Mucosa of descending colon (tissue), 3 donors: ENCODE measurements around the gene CST7. TPM values are rescaled to one million over a fixed set of nuclear protein-coding genes. Genes with fewer than 3 reads are reported as not detected.

Experiments
- ATAC-seq: fragments of 200-7000 bp; cut with Tn5 transposase; one replicate; pipeline ENCODE4 v1.9.1; 2020; ENCODE audit warnings: mild to moderate bottlenecking, moderate library complexity
- DNase-seq, 3 donors: peaks; one replicate each; pipeline ENCODE4 v3.0.0-alpha.2; 2020
- H3K36me3 ChIP-seq: fragments of 200-600 bp; one replicate; pipeline ENCODE4 v1.8.0; 2021; ENCODE audit warnings: low read depth, mild to moderate bottlenecking
- H3K4me1 ChIP-seq: fragments of 200-600 bp; one replicate; pipeline ENCODE4 v1.8.0; 2021; ENCODE audit warnings: low read depth, mild to moderate bottlenecking
- H3K4me3 ChIP-seq: fragments of 200-600 bp; one replicate; pipeline ENCODE4 v1.8.0; 2021; ENCODE audit warnings: mild to moderate bottlenecking
- H3K9me3 ChIP-seq: fragments of 200-600 bp; one replicate; pipeline ENCODE4 v1.8.0; 2021; ENCODE audit warnings: mild to moderate bottlenecking
- CTCF ChIP-seq: fragments of 200-600 bp; IDR thresholded peaks from one replicate; pipeline ENCODE4 v1.8.0; 2022; ENCODE audit warnings: antibody characterized with exemption, mild to moderate bottlenecking
- intact Hi-C, 2 donors: fragments of 100-400 bp; cut with DNase I in 1 of 2; cut with micrococcal nuclease in 1 of 2; formaldehyde crosslinking; loops; one replicate each; pipeline versions ENCODE4 v1.11.0 to v1.11.1; 2022; cut with DNase I, micrococcal nuclease
- total RNA-seq, 3 donors: library from RNA; stranded (reverse); fragmentation: NEBNext Ultra II Directional in 2 of 3; extraction: Animal tissue kit (Norgen Biotek cat#: 25700) in 2 of 3; gene quantifications; one replicate each; pipeline versions ENCODE4 v1.2.1 to v1.2.4, GENCODE V29; 2021 to 2023
- donor health status: DM: no; HTN: no; CAD: no; lungs with moderate emphysema.
- donor health status: DM: no; HTN: no; CAD: no.
- donor health status: DM: no; HTN: yes; CAD: no.

The CST7 gene
- total RNA-seq, 3 donors from 2014 or later, result 1.4 to 2.3 (median 1.7) TPM

- ATAC-seq (no peak), DNase-seq (peak in 1 of 3 donors; percentile 13)
- intact Hi-C loops, result no loop called here
- Histone ChIP-seq H3K4me1 (no peaks in the 10 kb centered on the region), H3K4me3 (no peak overlapping the region), H3K36me3 (no peaks in the 10 kb centered on the region), H3K9me3 (no peaks in the 10 kb centered on the region)
- TF ChIP-seq CTCF, result no peak
Measured at GRCh38 chr20:24961384-24962181, 12.5 kb downstream of the CST7 start.

GRCh38 chr20:24962182-24962492, 13.1 kb downstream of the CST7 start:
- H3K36me3 ChIP-seq, result no peaks in the 10 kb centered on the region
- DNase-seq, result no peak
- H3K4me3 ChIP-seq, result no peak overlapping the region
- TF ChIP-seq CTCF, result no peak
- no peaks in the 10 kb centered on the region for H3K9me3 ChIP-seq
- intact Hi-C loops, result no loop called here
- no peak for ATAC-seq
- no peaks in the 10 kb centered on the region for H3K4me1 ChIP-seq

GRCh38 chr20:24962510-24962909, 13.4 kb downstream of the CST7 start:
- no peak for TF ChIP-seq CTCF
- Histone ChIP-seq H3K4me1 (no peaks in the 10 kb centered on the region), H3K4me3 (no peak overlapping the region), H3K36me3 (no peaks in the 10 kb centered on the region), H3K9me3 (no peaks in the 10 kb centered on the region)
- intact Hi-C loops, result no loop called here
- ATAC-seq, result no peak
- no peak for DNase-seq

GRCh38 chr20:24963672-24964505, 14.8 kb downstream of the CST7 start:
- H3K4me3 ChIP-seq, result no peak overlapping the region
- H3K36me3 ChIP-seq, result no peaks in the 10 kb centered on the region
- intact Hi-C loops, result no loop called here
- H3K9me3 ChIP-seq, result no peaks in the 10 kb centered on the region
- no peak for TF ChIP-seq CTCF
- no peak for ATAC-seq
- peak in 1 of 3 donors; percentile 13 for DNase-seq
- H3K4me1 ChIP-seq, result no peaks in the 10 kb centered on the region

GRCh38 chr20:24964506-24964840, 15.4 kb downstream of the CST7 start:
- Histone ChIP-seq H3K9me3 (no peaks in the 10 kb centered on the region), H3K4me3 (no peak overlapping the region), H3K36me3 (no peaks in the 10 kb centered on the region), H3K4me1 (no peaks in the 10 kb centered on the region)
- intact Hi-C loops, result no loop called here
- ATAC-seq (no peak), DNase-seq (no peak)
- TF ChIP-seq CTCF, result no peak
